Measurements from ENCODE around the gene MYO1B. TPM values are rescaled to one million over a fixed set of nuclear protein-coding genes. Genes with fewer than 3 reads are reported as not detected.

The MYO1B gene
- total RNA-seq, 1 experiment from 2014 or later, result 80.3 TPM

GRCh38 chr2:191315365-191315752, 70.2 kb downstream of the MYO1B start:
- BruUV-seq (replicated peaks), result no TSS peak
- no peak for DNase-seq
- Mint-ChIP-seq H3K4me1 (ENCODE audit: low read depth, unreplicated experiment) (peaks cover 23% of the 10 kb centered on the region), H3K27ac (ENCODE audit: unreplicated experiment) (no peak overlapping the region), H3K4me3 (ENCODE audit: unreplicated experiment) (no peak overlapping the region), H3K36me3 (ENCODE audit: insufficient read depth, unreplicated experiment) (no peaks in the 10 kb centered on the region), H3K9me3 (ENCODE audit: unreplicated experiment) (no peaks in the 10 kb centered on the region), H3K27me3 (ENCODE audit: insufficient read depth, unreplicated experiment) (no peaks in the 10 kb centered on the region)
- no peaks in the 10 kb centered on the region for H3K9me3 ChIP-seq
- CTCF ChIA-PET, result no interaction called here
- POLR2A ChIA-PET, result no interaction called here
- H3K36me3 ChIP-seq (ENCODE audit: control insufficient read depth, insufficient read depth, low read length), result no peaks in the 10 kb centered on the region
- no peak overlapping the region for H3K4me3 ChIP-seq (ENCODE audit: low read depth, low read length)
- TF ChIP-seq, protein P1, sequence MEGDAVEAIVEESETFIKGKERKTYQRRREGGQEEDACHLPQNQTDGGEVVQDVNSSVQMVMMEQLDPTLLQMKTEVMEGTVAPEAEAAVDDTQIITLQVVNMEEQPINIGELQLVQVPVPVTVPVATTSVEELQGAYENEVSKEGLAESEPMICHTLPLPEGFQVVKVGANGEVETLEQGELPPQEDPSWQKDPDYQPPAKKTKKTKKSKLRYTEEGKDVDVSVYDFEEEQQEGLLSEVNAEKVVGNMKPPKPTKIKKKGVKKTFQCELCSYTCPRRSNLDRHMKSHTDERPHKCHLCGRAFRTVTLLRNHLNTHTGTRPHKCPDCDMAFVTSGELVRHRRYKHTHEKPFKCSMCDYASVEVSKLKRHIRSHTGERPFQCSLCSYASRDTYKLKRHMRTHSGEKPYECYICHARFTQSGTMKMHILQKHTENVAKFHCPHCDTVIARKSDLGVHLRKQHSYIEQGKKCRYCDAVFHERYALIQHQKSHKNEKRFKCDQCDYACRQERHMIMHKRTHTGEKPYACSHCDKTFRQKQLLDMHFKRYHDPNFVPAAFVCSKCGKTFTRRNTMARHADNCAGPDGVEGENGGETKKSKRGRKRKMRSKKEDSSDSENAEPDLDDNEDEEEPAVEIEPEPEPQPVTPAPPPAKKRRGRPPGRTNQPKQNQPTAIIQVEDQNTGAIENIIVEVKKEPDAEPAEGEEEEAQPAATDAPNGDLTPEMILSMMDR (IDR thresholded peaks at IDR 0.05; ENCODE audit: insufficient read depth in 1 of 2, low read depth in 1 of 2, low read length in 1 of 2, severe bottlenecking in 1 of 2, unreplicated experiment in 1 of 2), result no peak
- intact Hi-C loops (cut with micrococcal nuclease; ENCODE audit: unreplicated experiment), result loop anchor here (5.0 kb wide), 2 partner anchors 148 to 263 kb away; no protein-coding TSS in a partner anchor
- H3K4me1 ChIP-seq, result peaks cover 39% of the 10 kb centered on the region
- no peaks in the 10 kb centered on the region for H3K27me3 ChIP-seq (replicated peaks; ENCODE audit: control insufficient read depth, insufficient read depth, low read length)

DNA sequence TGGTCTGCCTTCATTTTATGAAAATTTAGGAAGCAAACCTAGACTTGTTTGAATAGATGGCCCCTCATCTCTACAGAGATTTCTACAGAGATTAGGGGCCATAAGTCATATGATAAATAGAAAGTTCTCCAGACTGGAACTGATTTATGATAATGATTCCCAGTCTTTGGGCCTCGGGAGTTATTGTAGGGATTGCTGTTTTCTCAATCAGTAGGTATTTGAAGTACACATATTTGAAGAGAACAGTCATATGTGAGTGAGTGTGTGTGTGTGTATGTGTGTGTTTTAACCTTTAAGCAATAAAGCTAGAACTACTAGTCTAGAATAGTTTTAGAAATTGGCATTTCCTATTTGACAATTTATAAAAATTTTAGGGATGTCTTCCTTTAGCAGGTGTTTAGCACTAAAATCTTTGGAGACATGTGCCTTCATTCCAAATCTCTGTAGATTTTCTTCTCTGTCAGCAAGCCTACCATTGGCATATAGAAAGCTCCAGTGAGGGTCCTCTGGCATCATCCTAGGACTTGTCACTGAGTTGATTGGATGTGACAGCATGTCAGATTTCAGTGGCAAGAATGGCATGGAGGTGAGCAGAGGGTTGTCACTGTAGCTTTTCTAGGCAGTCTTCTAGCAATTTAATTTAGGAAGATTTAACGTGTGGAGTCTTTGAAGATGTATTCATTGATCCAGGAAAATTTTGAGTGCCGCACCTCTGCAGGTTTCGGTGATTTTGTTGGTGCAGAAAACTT, 71.2 kb downstream of the MYO1B start:
- intact Hi-C loops (cut with micrococcal nuclease; ENCODE audit: unreplicated experiment), result loop anchor here (5.0 kb wide), 2 partner anchors 149 to 264 kb away; no protein-coding TSS in a partner anchor
- Histone ChIP-seq H3K4me1 (peaks cover 35% of the 10 kb centered on the region), H3K9me3 (no peaks in the 10 kb centered on the region), H3K27me3 (replicated peaks; ENCODE audit: control insufficient read depth, insufficient read depth, low read length) (no peaks in the 10 kb centered on the region), H3K4me3 (ENCODE audit: low read depth, low read length) (no peak overlapping the region), H3K36me3 (ENCODE audit: control insufficient read depth, insufficient read depth, low read length) (no peaks in the 10 kb centered on the region)
- Mint-ChIP-seq H3K9me3 (ENCODE audit: unreplicated experiment) (no peaks in the 10 kb centered on the region), H3K4me1 (ENCODE audit: low read depth, unreplicated experiment) (peaks cover 25% of the 10 kb centered on the region), H3K4me3 (ENCODE audit: unreplicated experiment) (no peak overlapping the region), H3K27me3 (ENCODE audit: insufficient read depth, unreplicated experiment) (no peaks in the 10 kb centered on the region), H3K27ac (ENCODE audit: unreplicated experiment) (peak overlapping the region; percentile 51), H3K36me3 (ENCODE audit: insufficient read depth, unreplicated experiment) (no peaks in the 10 kb centered on the region)
- POLR2A ChIA-PET, result no interaction called here
- DNase-seq, result no peak
- CTCF ChIA-PET, result no interaction called here
- no TSS peak for BruUV-seq (replicated peaks)
- TF ChIP-seq, protein P1 (IDR thresholded peaks at IDR 0.05; ENCODE audit: insufficient read depth in 1 of 2, low read depth in 1 of 2, low read length in 1 of 2, severe bottlenecking in 1 of 2, unreplicated experiment in 1 of 2), result no peak

DNA sequence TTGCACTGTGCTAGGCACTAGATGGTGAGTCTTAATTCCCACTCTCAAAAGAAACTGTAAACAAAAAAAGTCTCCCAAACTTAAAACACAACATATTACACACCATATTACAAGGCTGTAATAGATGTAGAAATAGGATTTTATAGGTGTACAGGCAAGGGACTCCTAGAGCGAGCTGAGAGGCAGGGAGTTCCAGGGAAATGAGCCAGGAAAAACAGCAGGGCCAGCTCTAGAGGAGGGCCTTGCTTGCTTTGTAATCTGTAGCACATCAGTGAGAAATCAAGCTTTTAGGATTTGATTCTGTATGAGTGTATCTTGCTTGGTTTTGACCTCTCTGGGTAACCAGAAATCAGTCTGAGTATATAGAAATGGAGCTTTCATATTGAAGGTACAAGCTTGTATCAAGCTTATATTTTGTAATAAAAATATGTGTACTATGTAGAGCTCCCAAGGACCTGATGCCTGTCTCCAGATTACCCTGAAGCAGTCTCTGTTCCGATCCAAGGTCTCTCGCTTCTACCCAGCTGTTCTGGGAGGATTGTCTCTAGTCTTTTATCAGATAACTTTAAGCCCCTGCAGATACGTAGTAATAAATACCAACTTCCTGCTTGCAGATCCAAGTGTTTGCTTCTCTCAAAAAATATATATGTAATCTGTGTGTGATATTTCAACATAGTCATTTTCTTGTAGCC, 73.0 kb downstream of the MYO1B start:
- POLR2A ChIA-PET, result interaction anchor here (1.0 kb wide), 1 partner anchor 15 kb away, joined by 4 read pairs; no protein-coding TSS in a partner anchor
- peak overlapping the region; percentile 6 for H3K4me3 ChIP-seq (ENCODE audit: low read depth, low read length)
- H3K4me1 Mint-ChIP-seq (ENCODE audit: low read depth, unreplicated experiment), result peaks cover 35% of the 10 kb centered on the region
- H3K4me1 ChIP-seq, result peaks cover 43% of the 10 kb centered on the region
- no peaks in the 10 kb centered on the region for H3K36me3 ChIP-seq (ENCODE audit: control insufficient read depth, insufficient read depth, low read length)
- DNase-seq, result no peak
- intact Hi-C loops (cut with micrococcal nuclease; ENCODE audit: unreplicated experiment), result loop anchor here (1.0 to 5.0 kb wide), 5 partner anchors 15 to 266 kb away; no protein-coding TSS in a partner anchor
- TF ChIP-seq, protein P1 (IDR thresholded peaks at IDR 0.05; ENCODE audit: insufficient read depth in 1 of 2, low read depth in 1 of 2, low read length in 1 of 2, severe bottlenecking in 1 of 2, unreplicated experiment in 1 of 2), result no peak
- no peaks in the 10 kb centered on the region for H3K27me3 Mint-ChIP-seq (ENCODE audit: insufficient read depth, unreplicated experiment)
- CTCF ChIA-PET, result interaction anchor here (0.6 to 1.5 kb wide), 5 partner anchors 15 to 153 kb away, joined by 3 to 14 read pairs (median 4); partner anchors contain the start of gene MYO1B
- H3K36me3 Mint-ChIP-seq (ENCODE audit: insufficient read depth, unreplicated experiment), result peaks cover 7% of the 10 kb centered on the region
- no peaks in the 10 kb centered on the region for H3K27me3 ChIP-seq (replicated peaks; ENCODE audit: control insufficient read depth, insufficient read depth, low read length)
- peak overlapping the region; percentile 60 for H3K4me3 Mint-ChIP-seq (ENCODE audit: unreplicated experiment)
- no peaks in the 10 kb centered on the region for H3K9me3 Mint-ChIP-seq (ENCODE audit: unreplicated experiment)
- BruUV-seq (replicated peaks), result no TSS peak
- peak overlapping the region; percentile 78 for H3K27ac Mint-ChIP-seq (ENCODE audit: unreplicated experiment)
- no peaks in the 10 kb centered on the region for H3K9me3 ChIP-seq
